Skeletal muscle satellite cell (primary cell): ENCODE results near the gene CCPG1.

ENCODE experiments used
- H3K27me3 ChIP-seq: 2 replicates; pipeline ENCODE4 v1.7.0; 2013; ENCODE audit warnings: low read length; ENCODE audit not compliant: control insufficient read depth, insufficient read depth
- H3K36me3 ChIP-seq: 2 replicates; pipeline ENCODE4 v1.7.0; 2013; ENCODE audit warnings: mild to moderate bottlenecking, control low read depth, low read length; ENCODE audit not compliant: insufficient read depth
- H3K4me1 ChIP-seq: 2 replicates; pipeline ENCODE4 v1.7.0; 2013; ENCODE audit warnings: low read length; ENCODE audit not compliant: control insufficient read depth, insufficient read depth
- H3K4me2 ChIP-seq: 2 replicates; pipeline ENCODE4 v1.7.0; 2013; ENCODE audit warnings: mild to moderate bottlenecking, low read length
- H3K4me3 ChIP-seq: 2 replicates; pipeline ENCODE4 v1.7.0; 2013; ENCODE audit warnings: low read length
- H3K9ac ChIP-seq: 2 replicates; pipeline ENCODE4 v1.7.0; 2013; ENCODE audit warnings: mild to moderate bottlenecking, low read depth, low read length, moderate library complexity
- H3K9me3 ChIP-seq: replicated peaks from 2 replicates; pipeline ENCODE4 v1.7.0; 2013; ENCODE audit warnings: mild to moderate bottlenecking, control low read depth, low read length

Gene CCPG1

DNA sequence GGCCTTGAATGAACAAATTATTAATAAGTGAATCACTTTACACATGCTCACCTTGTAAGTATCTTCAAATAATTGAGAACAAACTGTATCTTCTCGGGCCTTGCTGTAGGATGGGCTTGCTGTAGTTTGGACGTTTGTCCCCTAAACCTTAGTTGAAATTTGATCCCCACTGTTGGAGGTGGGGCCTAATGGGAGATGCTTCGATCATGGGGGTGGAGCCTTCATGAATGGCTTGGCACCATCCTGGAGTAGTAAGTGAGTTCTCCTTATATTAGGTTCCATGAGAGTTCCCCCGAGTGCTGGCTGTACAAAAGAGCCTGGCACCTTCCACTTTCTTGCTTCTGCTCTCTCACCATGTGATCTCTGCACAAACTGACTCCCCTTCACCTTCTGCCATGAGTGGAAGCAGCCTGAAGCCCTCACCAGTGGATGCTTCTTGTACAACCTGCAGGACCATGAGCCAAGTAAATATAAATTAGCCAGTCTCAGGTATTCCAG is 59.8 kb downstream of the CCPG1 start:
- Histone ChIP-seq H3K4me3 (no peak overlapping the region), H3K4me1 (no peaks in the 10 kb centered on the region), H3K27me3 (no peaks in the 10 kb centered on the region), H3K4me2 (no peak overlapping the region), H3K9me3 (no peaks in the 10 kb centered on the region), H3K9ac (no peak overlapping the region), H3K36me3 (no peaks in the 10 kb centered on the region)

DNA sequence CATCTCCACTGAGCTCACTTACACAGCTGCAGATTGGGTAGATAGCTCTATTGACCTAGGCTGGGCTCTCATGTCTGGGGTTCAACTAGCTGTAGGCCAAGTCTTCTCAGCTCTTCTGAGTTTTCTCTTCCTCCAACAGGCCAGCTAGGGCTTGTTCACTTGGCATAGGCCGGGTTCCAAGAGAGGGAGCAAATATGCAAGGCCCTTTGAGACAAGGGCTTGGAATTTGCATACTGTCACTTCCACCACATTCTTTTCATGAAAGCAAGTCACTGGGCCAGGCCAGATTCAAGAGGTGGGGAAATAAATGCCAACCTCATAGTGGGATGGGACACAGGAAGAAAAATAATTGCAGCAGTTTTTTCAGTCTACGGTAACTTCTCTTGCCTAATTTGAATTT is 64.0 kb downstream of the CCPG1 start:
- H3K4me3 ChIP-seq = no peak overlapping the region
- H3K9me3 ChIP-seq = no peaks in the 10 kb centered on the region
- peaks cover 3% of the 10 kb centered on the region for H3K36me3 ChIP-seq
- no peaks in the 10 kb centered on the region for H3K27me3 ChIP-seq
- no peak overlapping the region for H3K4me2 ChIP-seq
- H3K4me1 ChIP-seq = no peaks in the 10 kb centered on the region
- H3K9ac ChIP-seq = no peak overlapping the region

DNA sequence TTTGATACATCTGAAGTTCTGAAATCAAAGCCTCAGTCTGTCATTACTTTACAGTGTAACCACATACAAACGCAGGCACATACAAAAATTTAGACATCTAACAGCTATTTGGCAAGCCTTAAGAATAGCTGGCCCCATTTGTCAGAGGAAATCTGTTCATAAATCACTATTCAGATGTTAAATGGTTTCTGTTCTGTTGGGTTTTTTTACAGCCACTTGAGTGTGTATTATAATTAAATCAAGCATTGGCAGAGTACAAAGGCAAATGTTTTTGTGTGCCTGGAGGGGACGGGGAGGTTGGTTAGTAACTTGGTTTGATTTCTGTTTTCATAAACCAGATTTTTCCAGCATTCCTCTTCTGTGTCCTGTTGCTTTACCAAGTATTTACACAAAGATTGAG is 65.0 kb downstream of the CCPG1 start:
- Histone ChIP-seq H3K27me3 (no peaks in the 10 kb centered on the region), H3K9ac (no peak overlapping the region), H3K4me1 (no peaks in the 10 kb centered on the region), H3K4me3 (no peak overlapping the region), H3K36me3 (peaks cover 3% of the 10 kb centered on the region), H3K9me3 (no peaks in the 10 kb centered on the region), H3K4me2 (no peak overlapping the region)

DNA sequence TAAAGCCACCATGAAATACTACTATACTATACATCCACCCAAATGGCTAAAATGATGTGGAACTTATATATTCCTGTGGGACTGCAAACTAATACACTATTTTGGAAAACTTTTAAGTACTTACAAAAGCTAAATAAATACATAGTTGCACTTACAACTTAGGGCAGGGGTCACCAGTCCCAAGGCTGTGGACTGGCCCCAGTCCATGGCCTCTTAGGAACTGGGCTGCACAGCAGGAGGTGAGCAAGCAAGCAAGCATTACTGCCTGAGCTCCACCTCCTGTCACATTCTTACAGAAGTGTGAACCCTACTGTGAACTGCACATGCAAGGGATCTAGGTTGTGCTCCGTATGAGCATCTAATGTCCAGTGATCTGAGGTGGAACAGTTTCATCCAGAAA is 71.0 kb downstream of the CCPG1 start:
- H3K4me2 ChIP-seq = no peak overlapping the region
- H3K27me3 ChIP-seq = no peaks in the 10 kb centered on the region
- H3K9ac ChIP-seq = no peak overlapping the region
- H3K4me3 ChIP-seq = no peak overlapping the region
- no peaks in the 10 kb centered on the region for H3K4me1 ChIP-seq
- H3K36me3 ChIP-seq = peaks cover 9% of the 10 kb centered on the region
- no peaks in the 10 kb centered on the region for H3K9me3 ChIP-seq

DNA sequence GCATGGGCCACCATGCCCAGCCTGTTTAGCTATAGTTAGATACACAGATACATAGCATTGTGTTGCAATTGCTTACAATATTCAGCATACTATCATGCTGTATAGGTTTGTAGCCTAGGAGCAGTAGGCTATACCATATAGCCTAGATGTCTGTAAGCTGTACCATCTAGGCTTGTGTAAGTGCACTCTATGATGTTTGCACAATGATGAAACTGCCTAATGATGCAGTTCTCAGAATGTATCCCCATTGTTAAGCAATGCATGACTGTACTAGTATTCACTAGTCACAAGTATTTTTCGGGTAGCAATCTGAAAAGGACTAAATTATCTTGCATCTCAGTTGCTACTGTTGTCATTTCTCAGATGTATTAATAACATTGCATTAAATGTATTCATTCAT is 73.2 kb downstream of the CCPG1 start:
- H3K36me3 ChIP-seq = peaks cover 12% of the 10 kb centered on the region
- no peak overlapping the region for H3K4me3 ChIP-seq

DNA sequence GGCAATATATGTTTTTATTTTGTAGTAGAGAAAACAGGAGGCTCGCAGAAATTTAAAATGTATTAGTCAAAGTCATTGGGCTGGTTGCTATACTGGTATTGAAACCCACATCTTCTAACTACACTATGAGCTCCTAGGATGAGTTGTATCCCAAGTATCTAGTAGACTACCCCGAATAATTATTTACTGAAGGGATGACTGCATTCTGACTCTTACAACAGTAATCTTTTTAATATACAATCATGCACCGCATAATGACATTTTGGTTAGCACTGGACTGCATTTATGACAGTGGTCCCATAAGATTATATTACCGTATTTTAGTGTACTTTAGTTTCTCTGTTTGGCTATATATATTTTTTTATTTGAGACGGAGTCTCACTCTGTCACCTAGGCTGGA is 73.8 kb downstream of the CCPG1 start:
- H3K4me3 ChIP-seq = no peak overlapping the region
- H3K4me2 ChIP-seq = no peak overlapping the region

More for the DNA sequence above, 73.2 kb downstream of the CCPG1 start:
- H3K9me3 ChIP-seq = no peaks in the 10 kb centered on the region
- no peak overlapping the region for H3K9ac ChIP-seq
- H3K4me2 ChIP-seq = no peak overlapping the region
- no peaks in the 10 kb centered on the region for H3K4me1 ChIP-seq
- no peaks in the 10 kb centered on the region for H3K27me3 ChIP-seq

GRCh38 chr15:55327387-55327786 is 80.8 kb downstream of the CCPG1 start:
- Histone ChIP-seq H3K4me1 (no peaks in the 10 kb centered on the region), H3K27me3 (no peaks in the 10 kb centered on the region), H3K36me3 (peaks cover 9% of the 10 kb centered on the region), H3K9me3 (no peaks in the 10 kb centered on the region), H3K4me2 (no peak overlapping the region), H3K4me3 (no peak overlapping the region), H3K9ac (no peak overlapping the region)

More for the DNA sequence above, 73.8 kb downstream of the CCPG1 start:
- Histone ChIP-seq H3K9ac (no peak overlapping the region), H3K27me3 (no peaks in the 10 kb centered on the region), H3K4me1 (no peaks in the 10 kb centered on the region), H3K9me3 (no peaks in the 10 kb centered on the region), H3K36me3 (peaks cover 15% of the 10 kb centered on the region)

DNA sequence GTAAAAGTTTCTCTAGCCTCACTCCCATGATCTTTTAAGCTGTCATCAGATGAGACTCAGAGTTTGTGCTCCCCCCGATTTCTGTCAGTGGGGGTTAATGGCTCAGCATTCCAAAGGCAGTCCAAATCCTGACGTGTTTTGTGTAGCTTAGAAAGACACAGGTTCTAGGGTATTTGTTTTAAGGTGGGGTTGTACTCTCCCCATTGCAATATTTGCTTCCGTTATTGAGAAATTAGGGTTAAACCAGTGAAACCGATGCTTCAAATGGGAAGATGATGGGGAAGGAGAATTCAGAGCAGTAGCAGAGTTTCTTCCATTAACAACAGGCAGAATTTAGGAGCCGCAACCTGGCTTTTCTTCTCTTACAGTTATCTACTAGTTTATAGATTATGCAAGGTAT is 85.7 kb downstream of the CCPG1 start:
- H3K9ac ChIP-seq = no peak overlapping the region
- peaks cover 14% of the 10 kb centered on the region for H3K4me1 ChIP-seq
- no peaks in the 10 kb centered on the region for H3K36me3 ChIP-seq
- H3K4me2 ChIP-seq = no peak overlapping the region
- no peaks in the 10 kb centered on the region for H3K9me3 ChIP-seq
- H3K27me3 ChIP-seq = no peaks in the 10 kb centered on the region
- no peak overlapping the region for H3K4me3 ChIP-seq

DNA sequence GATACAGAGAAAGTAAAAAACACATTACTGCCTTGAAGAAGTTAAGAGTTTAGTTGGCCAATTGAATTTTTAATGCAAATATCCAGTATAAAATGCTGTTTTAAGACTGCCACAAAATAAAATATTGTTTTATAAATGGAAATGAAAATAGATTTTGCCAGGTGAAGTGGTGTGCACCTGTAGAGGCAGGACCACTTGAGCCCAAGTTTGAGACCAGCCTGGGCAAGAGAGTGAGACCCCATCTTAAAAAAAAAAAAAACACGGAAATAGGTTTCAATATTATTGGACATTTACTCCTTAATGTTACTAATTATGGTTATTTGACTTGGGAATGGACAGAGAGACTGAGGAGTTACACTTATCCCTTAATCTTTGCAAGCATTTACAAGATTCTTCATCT is 87.2 kb downstream of the CCPG1 start:
- H3K36me3 ChIP-seq = no peaks in the 10 kb centered on the region
- no peak overlapping the region for H3K4me3 ChIP-seq
- H3K4me1 ChIP-seq = peaks cover 14% of the 10 kb centered on the region
- no peaks in the 10 kb centered on the region for H3K27me3 ChIP-seq
- no peaks in the 10 kb centered on the region for H3K9me3 ChIP-seq
- no peak overlapping the region for H3K9ac ChIP-seq
- no peak overlapping the region for H3K4me2 ChIP-seq

DNA sequence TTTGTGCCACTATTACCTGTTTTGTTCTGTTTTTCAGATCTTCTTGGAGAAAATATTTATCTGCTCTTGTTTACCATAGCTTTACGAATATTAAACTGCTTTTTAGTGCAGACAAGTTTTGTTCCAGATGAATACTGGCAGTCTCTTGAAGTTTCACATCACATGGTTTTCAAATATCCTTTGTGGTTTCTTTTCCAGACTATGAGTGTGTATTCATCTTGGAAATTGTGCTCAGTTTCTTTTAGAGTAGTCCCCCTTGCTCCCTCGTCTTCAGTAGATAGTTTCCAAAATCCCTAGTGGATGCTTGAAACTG is 88.0 kb downstream of the CCPG1 start:
- Histone ChIP-seq H3K4me1 (peaks cover 14% of the 10 kb centered on the region), H3K4me3 (peak overlapping the region; percentile 80), H3K27me3 (no peaks in the 10 kb centered on the region), H3K36me3 (no peaks in the 10 kb centered on the region), H3K4me2 (peak overlapping the region; percentile 90), H3K9me3 (no peaks in the 10 kb centered on the region), H3K9ac (peak overlapping the region; percentile 29)

- Histone ChIP-seq H3K4me1 (peaks cover 14% of the 10 kb centered on the region), H3K4me2 (peak overlapping the region; percentile 90), H3K27me3 (no peaks in the 10 kb centered on the region), H3K9ac (peak overlapping the region; percentile 94), H3K9me3 (no peaks in the 10 kb centered on the region), H3K4me3 (peak overlapping the region; percentile 80), H3K36me3 (no peaks in the 10 kb centered on the region)
Measured at GRCh38 chr15:55319537-55320237, 88.5 kb downstream of the CCPG1 start.
